Mesothelial cell of epicardium (in vitro differentiated cells): ENCODE data around the gene OR5A1. TPM values are rescaled to one million over a fixed set of nuclear protein-coding genes. Genes with fewer than 3 reads are reported as not detected.

ENCODE experiments used
- DNase-seq, 2 experiments: peaks; one replicate each; pipeline ENCODE4 v3.0.0; 2021; ENCODE audit warnings: low spot score in 2 of 2; ENCODE audit not compliant: unreplicated experiment in 2 of 2
- H3K27ac Mint-ChIP-seq: 2 replicates; pipeline ENCODE4 v1.8.0; 2021; ENCODE audit warnings: mixed read lengths
- H3K27me3 Mint-ChIP-seq: 2 replicates; pipeline ENCODE4 v1.8.0; 2021; ENCODE audit warnings: low read depth, mixed read lengths
- H3K36me3 Mint-ChIP-seq: 2 replicates; pipeline ENCODE4 v1.8.0; 2021; ENCODE audit warnings: mixed read lengths
- H3K4me1 Mint-ChIP-seq: 2 replicates; pipeline ENCODE4 v1.8.0; 2021; ENCODE audit warnings: mixed read lengths
- H3K4me3 Mint-ChIP-seq: 2 replicates; pipeline ENCODE4 v1.8.0; 2021; ENCODE audit warnings: mild to moderate bottlenecking, moderate library complexity, mixed read lengths
- H3K9me3 Mint-ChIP-seq: 2 replicates; pipeline ENCODE4 v1.8.0; 2021; ENCODE audit warnings: mixed read lengths
- CTCF ChIP-seq: fragments of 200-600 bp; sonication (generic); IDR thresholded peaks from one replicate; pipeline ENCODE4 v1.5.0; 2021; ENCODE audit warnings: antibody characterized with exemption; ENCODE audit not compliant: unreplicated experiment
- total RNA-seq: library from RNA; stranded (reverse); gene quantifications from 3 replicates; pipeline ENCODE4 v1.2.1, GENCODE V29; 2021

OR5A1 gene
- total RNA-seq, 1 donor from 2014 or later: not detected

- Mint-ChIP-seq H3K4me3 (no peak overlapping the region), H3K27me3 (peaks cover 14% of the 10 kb centered on the region), H3K27ac (no peak overlapping the region), H3K4me1 (no peaks in the 10 kb centered on the region), H3K9me3 (no peaks in the 10 kb centered on the region), H3K36me3 (no peaks in the 10 kb centered on the region)
- TF ChIP-seq CTCF: no peak
- DNase-seq: no peak
Measured at GRCh38 chr11:59479906-59480305, 43.6 kb downstream of the OR5A1 start.

- no peak overlapping the region for H3K4me3 Mint-ChIP-seq
- no peaks in the 10 kb centered on the region for H3K9me3 Mint-ChIP-seq
- no peaks in the 10 kb centered on the region for H3K4me1 Mint-ChIP-seq
- H3K27me3 Mint-ChIP-seq: peaks cover 16% of the 10 kb centered on the region
- no peak overlapping the region for H3K27ac Mint-ChIP-seq
- H3K36me3 Mint-ChIP-seq: no peaks in the 10 kb centered on the region
- no peak for TF ChIP-seq CTCF
- no peak for DNase-seq
Measured at GRCh38 chr11:59480359-59480758, 44.1 kb downstream of the OR5A1 start.

Other genes with a start within 250 kb of the OR5A1 start
- not detected in 3 replicates for gene MPEG1, start 223.5 kb upstream of the OR5A1 start, total RNA-seq
- gene OR5AN1, start 77.6 kb upstream of the OR5A1 start, total RNA-seq: not detected in 3 replicates
- not detected in 3 replicates for gene OR5A2, start 10.1 kb upstream of the OR5A1 start, total RNA-seq
- not detected in 3 replicates for gene OR4D6, start 20.5 kb downstream of the OR5A1 start, total RNA-seq
- not detected in 3 replicates for gene OR4D10, start 36.8 kb downstream of the OR5A1 start, total RNA-seq
- not detected in 3 replicates for gene OR4D11, start 67.1 kb downstream of the OR5A1 start, total RNA-seq
- not detected in 3 replicates for gene OR4D9, start 75.1 kb downstream of the OR5A1 start, total RNA-seq
- gene OSBP, start 179.3 kb downstream of the OR5A1 start, total RNA-seq: 45.0 to 47.6 TPM (median 46.8 TPM) in 3 replicates
- gene PATL1, start 232.6 kb downstream of the OR5A1 start, total RNA-seq: 30.6 to 32.0 TPM (median 31.6 TPM) in 3 replicates